PC-9 (cell line): ENCODE data around the gene APOBR.

Experiments used
- EZH2 ChIP-seq: fragments of 200-600 bp; sonication (generic); IDR thresholded peaks from 2 replicates; pipeline ENCODE4 v1.8.0; 2017; ENCODE audit warnings: antibody characterized with exemption, low read depth
- TF ChIP-seq, protein P1 (sequence below): fragments of 200-600 bp; sonication (generic); conservative IDR thresholded peaks from 2 replicates; pipeline ENCODE4 v1.6.1; 2017; ENCODE audit warnings: mixed run types, antibody characterized with exemption, mild to moderate bottlenecking, moderate library complexity

DNA sequence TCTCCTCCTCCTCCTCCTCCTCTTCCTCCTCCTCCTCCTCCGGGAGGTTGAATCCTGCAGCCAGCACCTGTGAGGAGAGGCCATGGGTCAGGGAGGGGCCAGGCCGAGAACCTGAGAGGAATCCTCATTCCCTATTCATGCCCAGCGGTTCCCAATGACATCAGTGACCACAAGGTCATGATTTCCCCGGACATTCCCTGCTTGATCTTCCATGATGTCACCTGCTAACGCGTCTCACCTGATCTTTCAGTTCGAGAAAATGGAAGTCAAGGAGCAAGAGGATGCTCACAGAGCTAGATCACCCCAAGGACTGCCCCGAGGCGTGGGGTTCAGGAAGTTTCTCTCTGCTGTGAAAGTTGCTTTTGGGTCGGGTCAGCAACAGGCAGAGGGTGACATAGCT lies 5.4 kb downstream of the APOBR start:
- TF ChIP-seq, protein P1, sequence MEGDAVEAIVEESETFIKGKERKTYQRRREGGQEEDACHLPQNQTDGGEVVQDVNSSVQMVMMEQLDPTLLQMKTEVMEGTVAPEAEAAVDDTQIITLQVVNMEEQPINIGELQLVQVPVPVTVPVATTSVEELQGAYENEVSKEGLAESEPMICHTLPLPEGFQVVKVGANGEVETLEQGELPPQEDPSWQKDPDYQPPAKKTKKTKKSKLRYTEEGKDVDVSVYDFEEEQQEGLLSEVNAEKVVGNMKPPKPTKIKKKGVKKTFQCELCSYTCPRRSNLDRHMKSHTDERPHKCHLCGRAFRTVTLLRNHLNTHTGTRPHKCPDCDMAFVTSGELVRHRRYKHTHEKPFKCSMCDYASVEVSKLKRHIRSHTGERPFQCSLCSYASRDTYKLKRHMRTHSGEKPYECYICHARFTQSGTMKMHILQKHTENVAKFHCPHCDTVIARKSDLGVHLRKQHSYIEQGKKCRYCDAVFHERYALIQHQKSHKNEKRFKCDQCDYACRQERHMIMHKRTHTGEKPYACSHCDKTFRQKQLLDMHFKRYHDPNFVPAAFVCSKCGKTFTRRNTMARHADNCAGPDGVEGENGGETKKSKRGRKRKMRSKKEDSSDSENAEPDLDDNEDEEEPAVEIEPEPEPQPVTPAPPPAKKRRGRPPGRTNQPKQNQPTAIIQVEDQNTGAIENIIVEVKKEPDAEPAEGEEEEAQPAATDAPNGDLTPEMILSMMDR, result no peak
- no peak for TF ChIP-seq EZH2
